NCI-H146 treated with DMSO at 0.1 percent for 48 hours (cell line): ENCODE data around the gene GRIK3.
A peak's percentile ranks its signal among the peaks of the same experiment; 100 is the strongest.

ENCODE experiments used
- DNase-seq: peaks from one replicate; lab custom pipeline; 2025; ENCODE audit not compliant: unreplicated experiment; lab: John Stamatoyannopoulos, UW

Gene GRIK3

DNA sequence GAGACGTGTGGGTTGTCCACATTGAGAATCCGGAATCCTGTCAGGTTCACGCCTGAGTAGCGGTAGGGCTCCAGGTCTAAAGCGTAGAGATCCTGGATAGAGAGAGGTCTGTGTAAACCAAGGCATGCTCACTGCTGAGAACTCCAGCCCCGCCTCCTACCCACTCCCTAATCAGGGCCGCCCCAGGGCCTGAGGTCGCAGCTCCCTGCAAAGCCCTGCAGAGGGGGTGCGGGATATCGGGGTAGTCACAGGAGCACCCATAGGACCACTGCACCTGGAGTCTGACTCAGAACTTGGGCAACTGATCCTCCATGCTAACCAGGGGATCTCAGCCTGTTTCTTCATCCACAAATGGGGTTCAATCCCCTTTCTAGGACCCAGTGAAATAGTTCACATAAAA lies 174.4 kb downstream of the GRIK3 start:
- no peak for DNase-seq

DNA sequence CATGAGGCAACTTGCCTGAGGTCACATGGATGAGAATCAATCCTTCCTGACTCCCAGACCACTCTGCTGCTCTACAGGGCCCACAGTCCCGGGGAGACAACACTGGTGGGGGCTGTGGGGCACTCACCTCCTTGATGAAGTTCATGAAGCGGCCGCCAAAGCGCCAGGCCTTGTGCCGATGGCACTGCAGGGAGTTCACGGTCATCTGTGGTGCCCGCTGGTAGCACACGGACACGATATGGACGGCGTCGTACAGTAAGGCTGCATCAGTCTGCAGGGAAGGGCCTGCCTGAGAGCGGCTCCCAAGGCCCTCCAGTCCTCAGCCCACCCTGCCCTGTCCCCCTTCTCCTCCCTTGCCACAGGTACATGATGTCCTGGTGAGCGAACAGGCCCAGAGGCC lies 175.3 kb downstream of the GRIK3 start:
- no peak for DNase-seq

DNA sequence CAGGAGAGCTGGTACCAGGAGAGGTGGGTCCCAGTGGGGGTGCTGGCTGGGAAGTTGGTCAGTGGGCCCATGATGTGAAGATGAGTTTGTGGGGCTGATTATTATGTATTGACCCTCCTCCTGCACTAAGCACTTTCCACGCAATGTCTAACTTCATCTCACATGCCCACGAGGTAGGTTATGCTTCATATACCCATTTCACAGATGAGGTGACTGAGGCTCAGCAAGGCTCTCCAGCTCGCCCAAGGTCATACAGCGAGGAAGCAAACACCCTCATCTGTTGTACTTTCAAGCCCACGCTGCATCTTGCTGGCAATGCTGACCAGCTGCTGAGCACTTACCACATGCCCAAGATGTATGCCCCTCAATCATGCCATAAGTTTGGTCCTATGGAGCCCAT lies 175.8 kb downstream of the GRIK3 start:
- no peak for DNase-seq

DNA sequence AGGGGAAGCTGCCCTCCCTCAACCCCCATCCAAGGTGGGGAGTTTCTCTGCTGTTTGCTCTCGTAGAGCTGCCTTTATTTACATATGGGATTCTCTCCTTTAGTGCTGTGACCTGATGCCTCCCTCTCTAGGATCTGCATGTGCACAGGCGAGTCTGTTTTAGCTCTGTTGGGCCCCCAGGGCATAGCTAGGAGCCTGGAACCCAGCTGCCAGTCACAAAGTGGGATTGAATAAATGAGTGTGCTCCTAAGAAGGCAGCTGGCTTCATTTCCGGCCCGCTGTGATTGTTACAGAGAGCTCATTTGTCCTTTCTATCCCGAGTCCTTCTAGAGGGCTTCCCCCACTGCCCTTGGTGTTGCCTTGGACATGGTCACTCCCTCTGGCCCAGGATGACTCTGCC lies 176.6 kb downstream of the GRIK3 start:
- DNase-seq: peak; percentile 92

DNA sequence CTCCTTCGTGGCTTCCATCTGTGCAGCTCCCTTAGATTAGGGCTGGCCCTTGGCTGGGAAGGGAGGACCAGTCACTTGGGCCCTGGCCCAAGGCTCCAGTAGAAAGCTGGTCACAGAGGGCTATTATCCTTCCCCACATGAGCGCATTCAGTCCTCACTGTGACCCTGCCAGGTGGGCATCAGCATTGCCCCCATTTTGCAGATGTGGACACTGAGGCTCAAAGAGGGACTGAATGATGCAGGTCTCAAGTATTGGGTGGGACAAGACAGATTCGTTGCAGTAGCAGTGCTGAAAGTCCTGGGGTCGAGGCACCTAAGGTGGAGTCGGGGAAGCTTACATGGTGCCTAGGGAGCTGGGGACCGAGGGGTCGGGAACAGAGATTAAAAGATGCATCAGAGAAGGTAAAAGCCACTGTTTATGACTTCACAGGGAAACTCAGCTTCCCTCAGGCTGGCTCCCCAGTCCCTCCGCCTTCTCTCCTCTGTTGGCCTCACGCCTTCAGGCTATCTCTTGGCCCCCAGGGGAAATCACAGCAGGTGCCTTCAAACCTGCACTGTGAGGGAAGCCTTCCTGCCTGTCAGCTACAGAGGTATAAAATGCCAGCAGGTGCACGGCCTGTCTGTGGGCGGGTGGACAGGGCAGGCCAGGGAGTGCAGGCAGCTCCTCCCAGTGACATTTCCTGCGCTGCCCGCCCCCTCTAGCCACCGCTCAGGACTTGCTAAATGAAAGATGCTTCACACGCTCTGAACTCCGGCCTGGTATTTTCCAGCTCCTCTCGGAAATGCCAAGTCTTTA lies 178.4 kb downstream of the GRIK3 start:
- peak; percentile 93 for DNase-seq

DNA sequence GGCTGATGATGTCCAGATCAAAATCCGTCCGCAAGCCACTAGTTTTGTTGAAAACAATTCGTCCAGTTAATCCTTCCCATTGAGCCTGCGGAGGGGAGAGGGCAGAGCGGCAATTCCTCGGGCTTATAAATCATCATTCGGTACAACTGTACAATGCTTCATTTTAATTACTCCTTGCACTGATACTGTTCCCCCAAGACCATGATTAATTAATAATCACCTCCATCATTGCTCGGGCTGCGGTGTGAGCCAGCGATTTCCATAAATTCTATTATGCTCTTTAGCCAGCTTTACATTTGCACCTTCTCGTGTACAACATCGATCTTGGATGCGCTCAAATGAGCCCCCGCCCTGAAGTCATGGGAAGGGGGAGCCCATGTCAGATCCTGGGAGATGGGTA lies 180.7 kb downstream of the GRIK3 start:
- DNase-seq: no peak

DNA sequence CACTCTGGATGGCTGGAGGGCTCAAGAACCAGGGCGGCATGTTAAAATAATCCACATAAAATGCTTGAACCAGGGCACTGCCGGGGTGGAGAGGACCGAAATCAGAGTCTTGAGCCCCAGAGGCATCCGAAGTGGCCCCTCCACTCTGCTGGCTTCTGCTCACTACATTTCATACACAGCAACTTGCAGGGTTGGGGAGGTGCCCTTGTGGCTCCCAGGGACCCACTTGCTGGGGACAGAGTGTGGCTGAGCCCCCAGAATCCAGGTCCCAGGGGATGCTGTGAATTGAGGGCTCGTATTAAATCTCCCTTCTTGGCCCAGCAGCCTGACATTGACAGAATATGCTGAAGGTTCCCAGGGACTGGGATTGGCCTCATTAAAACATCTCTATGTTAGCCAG lies 181.7 kb downstream of the GRIK3 start:
- DNase-seq: no peak

DNA sequence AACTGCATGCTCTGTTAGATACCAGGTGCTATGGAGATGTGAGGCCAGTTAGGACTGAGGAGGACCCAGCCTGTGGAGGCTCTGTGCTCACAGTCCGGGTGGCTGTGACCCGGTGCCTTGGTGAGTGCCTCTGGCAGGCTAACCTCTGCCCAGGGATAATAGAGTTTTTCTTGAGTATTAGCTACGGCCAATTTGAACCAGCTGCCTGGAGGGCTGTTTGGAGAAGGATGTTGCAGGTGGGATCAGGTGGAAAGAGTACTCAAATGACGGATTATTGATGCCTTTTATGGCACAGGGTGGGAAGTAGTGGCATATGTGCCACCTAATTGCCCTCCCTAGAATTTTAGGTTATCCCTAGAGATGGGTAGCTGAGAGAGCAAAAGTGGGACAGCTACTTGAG lies 182.7 kb downstream of the GRIK3 start:
- peak; percentile 22 for DNase-seq

DNA sequence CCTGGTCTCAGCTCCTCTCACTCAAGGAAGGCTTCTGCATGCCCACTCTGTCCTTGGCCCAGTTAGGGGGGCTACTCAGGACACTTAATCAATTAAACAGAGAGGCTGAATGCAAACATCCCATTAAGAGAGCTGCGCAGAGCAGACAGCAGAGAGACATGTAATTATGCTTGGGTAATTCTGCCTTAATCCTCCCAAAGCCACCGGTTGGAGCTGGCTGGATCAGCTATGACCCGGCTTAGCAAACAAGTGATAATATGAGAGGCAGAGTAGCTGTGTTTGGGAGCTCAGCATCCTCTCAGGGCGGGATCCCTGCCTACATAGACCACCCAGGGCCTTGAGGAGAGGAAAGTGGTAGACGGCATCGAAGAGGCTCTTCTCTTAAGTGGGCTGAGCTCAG lies 183.2 kb downstream of the GRIK3 start:
- peak; percentile 23 for DNase-seq

DNA sequence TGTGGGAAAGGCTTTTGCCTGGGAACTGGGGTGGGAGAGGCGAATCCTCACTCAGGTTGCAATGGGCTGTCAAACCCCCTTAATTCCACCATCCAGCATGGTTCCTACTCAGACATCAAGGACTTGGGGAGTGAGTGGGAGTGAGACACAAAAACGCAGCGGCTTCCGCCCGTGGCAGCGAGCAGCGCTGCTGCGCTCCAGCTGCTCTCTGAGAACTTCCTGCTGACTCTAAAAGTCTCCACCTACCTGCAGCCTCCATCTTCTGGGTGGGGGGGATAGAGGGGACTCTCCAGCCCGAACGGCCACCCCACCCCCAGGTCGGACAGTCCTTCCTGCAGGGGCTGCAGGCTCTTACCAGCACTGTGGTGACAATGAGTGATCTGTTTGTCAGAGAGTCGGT lies 184.4 kb downstream of the GRIK3 start:
- DNase-seq: no peak

DNA sequence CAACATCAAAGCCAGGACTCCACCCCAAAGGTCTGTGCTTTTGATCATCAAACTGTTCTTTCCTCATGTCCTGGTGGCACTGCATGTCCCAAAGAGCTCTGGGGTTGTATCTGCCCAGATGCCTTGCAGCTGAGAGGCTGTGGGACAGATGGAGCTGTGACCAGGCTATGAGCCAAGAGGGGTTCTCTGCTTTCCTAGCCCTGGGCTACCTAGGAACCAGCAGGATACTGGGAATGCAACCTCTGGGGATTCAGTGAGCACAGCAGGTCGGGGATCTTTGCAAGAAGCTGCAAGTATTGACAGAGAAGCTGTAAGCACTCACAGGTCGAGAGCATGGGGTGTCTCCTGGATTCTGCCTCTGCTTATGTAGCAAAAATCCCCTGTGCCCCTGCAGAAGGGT lies 186.6 kb downstream of the GRIK3 start:
- DNase-seq: no peak

DNA sequence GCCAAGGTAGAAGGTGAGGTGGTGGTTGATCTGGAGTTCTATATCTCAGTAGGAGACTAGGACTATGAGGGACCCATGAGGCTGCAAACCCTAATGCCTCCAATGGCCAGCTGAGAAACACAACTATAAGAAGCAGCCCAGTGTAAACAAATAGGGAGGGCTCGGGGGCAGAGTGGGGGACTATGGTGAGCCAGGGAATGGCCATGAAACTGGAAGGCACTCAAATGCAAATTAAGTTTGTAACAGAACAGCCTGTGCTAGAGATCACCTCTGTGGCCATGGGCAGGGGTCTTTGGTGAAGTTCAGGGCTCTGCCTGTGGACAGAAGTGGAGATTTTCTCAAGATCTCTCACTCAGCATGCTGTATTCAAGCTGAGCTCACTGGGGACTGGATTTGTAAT lies 187.1 kb downstream of the GRIK3 start:
- DNase-seq: no peak

DNA sequence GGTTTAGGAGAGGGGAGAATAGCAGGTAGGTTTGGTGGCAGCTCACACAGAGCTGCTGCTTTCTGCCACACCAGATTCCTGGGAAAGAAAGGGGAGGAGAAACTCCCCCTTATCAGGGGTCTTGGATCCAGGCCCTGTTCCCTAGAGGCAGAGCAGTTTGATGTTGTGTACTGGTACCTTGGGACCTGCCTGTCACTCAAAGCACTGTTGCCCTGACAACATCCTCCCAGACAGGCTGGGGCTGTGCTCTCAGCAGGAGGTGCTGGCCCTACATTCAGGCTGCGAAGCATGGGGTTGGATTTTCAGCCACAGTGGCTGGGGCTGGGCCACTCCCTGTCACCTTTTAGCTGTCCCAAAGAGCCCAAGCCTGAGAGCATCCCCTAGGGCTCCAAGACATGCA lies 188.0 kb downstream of the GRIK3 start:
- no peak for DNase-seq

DNA sequence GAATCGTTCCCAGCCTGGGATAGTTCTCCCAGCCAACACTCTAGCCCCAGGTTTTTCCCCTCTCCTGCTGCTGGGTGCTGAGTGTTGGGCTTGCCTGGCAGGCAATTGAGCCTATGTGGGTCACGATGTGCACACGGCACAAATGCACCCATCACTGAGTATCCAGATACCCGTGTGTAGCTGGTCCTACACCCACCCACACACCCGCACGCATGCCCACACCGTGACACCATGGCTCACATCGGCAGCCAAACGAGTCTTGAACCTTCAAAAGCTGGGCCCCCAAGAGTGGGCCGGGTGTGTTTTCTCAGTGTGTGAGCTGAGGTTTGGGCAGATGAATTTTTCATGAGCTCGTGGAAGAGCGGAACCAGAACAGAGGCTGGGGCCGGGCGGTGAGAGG lies 188.5 kb downstream of the GRIK3 start:
- DNase-seq: no peak

DNA sequence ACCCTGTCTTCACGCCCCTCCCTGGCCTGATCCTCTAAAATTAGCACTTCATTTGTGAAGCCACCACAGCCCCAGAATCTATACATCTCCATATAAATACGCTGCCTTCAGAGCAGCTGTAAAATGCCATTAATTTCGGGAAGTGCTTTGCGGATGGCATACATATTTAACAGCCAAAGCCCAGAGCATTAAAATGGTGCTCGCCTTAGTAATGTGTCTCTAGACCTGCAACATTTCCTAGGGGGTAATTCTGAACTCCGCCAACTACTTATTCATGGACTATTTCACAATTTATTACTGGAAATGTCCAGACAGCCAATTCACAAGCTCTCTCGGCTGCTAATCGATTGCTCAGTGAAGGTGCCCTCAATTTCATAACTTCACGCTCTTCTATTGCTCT lies 189.4 kb downstream of the GRIK3 start:
- DNase-seq: no peak

DNA sequence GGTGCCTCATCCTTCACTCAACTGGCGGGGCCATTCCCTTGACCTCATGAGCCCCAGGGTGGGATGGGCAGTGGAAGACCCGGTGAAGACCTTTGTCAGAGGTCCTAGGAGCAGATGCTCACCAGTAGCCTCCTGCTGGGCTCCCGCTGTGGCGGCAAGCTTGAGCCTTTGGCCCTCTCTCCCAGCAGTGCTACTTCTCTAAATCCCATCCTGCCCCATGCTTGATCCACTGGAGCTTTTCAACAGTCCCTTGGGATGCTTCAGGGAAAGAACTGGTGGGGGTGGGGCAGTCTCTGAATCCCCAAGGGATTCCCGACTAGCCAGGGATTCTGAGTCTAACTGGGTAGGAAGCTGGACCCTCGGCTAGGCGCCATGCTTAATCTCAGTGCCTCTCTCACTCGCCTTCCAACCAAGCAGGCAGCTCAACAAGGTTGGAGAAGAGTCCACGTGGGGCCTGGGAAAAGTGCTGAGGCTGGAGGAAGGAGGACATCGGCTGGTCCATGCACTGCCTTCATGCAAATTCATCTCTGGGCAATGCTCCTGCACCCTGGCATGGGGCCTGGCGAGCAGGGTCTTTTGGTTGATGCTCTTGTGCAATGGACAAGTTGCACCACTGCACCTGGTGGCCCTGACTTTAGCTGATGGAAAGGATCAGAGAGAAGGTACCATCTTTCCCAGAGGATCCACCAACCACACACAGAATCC lies 190.3 kb downstream of the GRIK3 start:
- no peak for DNase-seq

DNA sequence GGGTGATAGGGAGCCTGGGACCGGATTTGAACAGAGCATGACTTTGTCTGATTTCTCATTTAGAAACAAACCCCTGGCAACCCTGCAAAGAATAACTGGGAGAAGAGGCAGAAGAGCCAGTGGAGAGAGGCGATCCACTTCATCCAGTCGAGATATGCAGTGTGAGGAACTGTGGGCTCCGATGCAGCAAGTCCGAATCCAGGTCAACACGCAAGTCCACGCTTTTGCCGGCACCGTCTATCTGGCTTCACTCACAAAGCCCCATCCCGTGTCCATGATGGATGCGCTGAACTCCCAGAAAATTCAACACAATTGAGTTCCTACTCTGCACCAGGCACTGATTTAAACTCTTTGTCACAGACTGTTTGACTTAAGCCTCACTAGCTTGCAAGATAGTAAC lies 191.3 kb downstream of the GRIK3 start:
- no peak for DNase-seq

DNA sequence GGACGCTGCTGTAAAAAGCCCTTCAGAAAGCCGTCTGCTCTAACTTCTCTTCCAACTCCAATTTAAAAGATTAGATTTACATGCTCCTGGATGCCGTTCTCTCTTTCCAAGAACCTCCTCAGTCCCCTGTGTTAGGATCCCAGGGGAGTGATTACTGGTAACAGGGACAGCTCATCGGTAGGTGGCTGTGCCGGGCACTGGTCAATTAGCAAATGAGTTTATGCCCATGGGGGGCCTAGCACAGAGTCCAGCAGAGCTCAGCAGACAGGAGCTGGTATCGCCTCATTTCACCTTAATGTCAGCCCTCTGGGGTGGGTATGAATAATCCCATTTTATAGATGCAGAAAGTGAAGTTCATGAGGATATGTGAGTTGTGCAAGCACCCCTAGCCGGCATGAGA lies 191.9 kb downstream of the GRIK3 start:
- DNase-seq: no peak

DNA sequence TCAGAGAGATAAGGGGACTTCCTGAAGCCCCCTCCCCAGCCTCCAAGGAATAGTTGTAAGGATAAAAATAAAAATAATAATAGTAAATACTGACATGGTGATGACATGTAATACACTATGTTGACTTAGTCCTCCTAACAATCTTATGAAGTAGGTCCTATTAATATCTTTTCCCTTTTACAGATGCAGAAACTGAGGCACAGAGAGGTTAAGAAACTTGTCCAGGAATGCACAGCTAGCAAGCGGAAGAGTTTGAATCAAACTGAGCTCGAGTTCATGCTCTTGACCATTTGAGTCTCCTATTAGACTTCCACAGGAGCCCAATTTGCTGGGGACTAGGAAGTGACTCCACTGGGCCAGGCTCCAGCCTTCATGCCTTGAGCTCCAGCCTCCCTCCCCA lies 194.8 kb downstream of the GRIK3 start:
- DNase-seq: no peak

DNA sequence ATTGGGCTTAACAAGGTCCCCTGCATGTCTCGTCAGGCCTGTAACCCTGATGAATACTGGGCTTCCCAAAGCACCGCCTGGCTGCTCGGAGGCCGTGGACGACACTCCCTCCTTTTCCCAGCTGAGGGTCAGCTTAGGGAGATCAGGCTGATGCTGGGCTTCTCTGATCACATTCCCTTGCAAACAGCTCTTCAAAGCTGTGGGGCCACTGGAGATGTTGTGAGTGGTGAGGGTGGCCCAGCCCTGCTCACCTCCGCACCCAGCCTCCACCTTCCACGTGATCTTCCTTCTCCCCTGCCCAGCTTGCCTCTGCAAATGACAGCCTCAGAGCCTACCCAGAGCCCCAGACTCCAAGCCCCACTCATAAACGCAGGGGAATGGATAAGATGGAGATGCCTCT lies 195.4 kb downstream of the GRIK3 start:
- DNase-seq: no peak

DNA sequence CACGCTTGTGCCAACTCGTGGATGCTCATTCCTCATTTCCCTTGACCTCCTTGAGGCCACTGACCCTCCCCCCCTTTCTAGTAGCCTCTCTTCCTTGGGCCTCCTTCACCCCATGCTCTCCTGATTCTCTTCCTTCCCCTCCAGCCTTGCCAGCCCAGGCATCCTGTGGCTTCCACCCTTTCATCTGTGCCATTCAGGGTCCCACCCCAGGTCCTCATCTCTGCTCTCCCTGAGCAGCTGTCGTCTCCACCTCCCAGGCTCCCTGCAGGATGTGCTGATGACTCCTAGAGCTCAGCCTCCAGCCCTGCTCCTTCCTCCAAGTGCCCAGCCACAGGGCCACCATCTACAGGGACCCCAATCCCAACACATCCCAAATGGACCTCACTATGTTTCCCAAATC lies 197.4 kb downstream of the GRIK3 start:
- DNase-seq: no peak

DNA sequence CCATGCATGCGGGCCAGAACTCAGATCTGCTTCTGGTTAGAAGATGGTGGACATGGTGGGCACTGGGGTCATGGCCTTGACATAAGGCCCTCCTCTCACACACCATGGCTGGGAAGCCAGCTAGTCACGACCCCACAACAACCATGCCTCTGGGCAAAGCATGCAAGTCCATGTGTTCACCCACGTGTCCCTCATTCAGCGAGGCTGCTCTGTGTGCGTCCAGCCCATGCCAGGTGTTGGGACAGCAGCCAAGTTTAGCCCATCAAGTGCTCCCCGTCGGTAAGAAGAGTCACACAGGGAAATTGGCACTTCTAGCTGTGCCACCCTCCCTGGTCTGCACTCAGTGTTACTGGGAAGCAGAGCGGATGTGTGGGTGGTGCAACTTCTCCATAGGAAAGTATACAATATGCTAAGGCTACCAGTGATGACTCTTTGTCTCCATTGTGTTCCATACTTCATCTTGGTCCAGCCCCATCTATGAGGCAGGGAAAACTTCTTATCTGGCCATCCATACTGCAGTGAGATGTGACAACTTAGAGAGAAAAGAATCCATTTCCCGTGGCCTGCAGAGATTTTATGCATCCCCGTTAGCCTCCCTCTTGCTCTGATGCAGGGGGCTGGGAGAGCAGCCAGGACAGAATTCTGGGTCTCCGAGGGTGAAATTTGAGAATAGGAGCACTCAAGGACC lies 198.0 kb downstream of the GRIK3 start:
- DNase-seq: no peak
